ENCODE measurements around the gene VIPR2. TPM values are rescaled to one million over a fixed set of nuclear protein-coding genes. Genes with fewer than 3 reads are reported as not detected.
A peak's percentile ranks its signal among the peaks of the same experiment; 100 is the strongest.
"Not testable (repeated sequence)": the region's sequence is repeated elsewhere in the genome, so short reads cannot be mapped to it uniquely, and the experiment has no call there.

VIPR2 gene
- total RNA-seq, 2 donors from 2014 or later, result 0.46 to 3.0 TPM

- Mint-ChIP-seq H3K4me1 (ENCODE audit: low read depth) (no peaks in the 10 kb centered on the region), H3K27ac (no peak overlapping the region), H3K4me3 (no peak overlapping the region), H3K36me3 (ENCODE audit: insufficient read depth in 2 of 2) (no peaks in the 10 kb centered on the region), H3K9me3 (no peaks in the 10 kb centered on the region), H3K27me3 (ENCODE audit: low read depth) (no peaks in the 10 kb centered on the region)
- DNase-seq, result no peak
- no peak for ATAC-seq (replicated peaks in 1 of 2)
These were observed 53.6 kb downstream of the VIPR2 start for GRCh38 chr7:159091041-159091440.

- H3K36me3 Mint-ChIP-seq (ENCODE audit: insufficient read depth in 2 of 2), result no peaks in the 10 kb centered on the region
- ATAC-seq (replicated peaks in 1 of 2), result no peak
- H3K4me1 Mint-ChIP-seq (ENCODE audit: low read depth), result no peaks in the 10 kb centered on the region
These were observed 56.4 kb downstream of the VIPR2 start for GRCh38 chr7:159088016-159088865.

GRCh38 chr7:159086301-159086925, 58.3 kb downstream of the VIPR2 start:
- ATAC-seq (replicated peaks in 1 of 2) (no peak), DNase-seq (no peak)
- Mint-ChIP-seq H3K27me3 (ENCODE audit: low read depth) (no peaks in the 10 kb centered on the region), H3K27ac (no peak overlapping the region), H3K4me3 (no peak overlapping the region), H3K36me3 (ENCODE audit: insufficient read depth in 2 of 2) (no peaks in the 10 kb centered on the region), H3K4me1 (ENCODE audit: low read depth) (no peaks in the 10 kb centered on the region), H3K9me3 (no peaks in the 10 kb centered on the region)

More at GRCh38 chr7:159088016-159088865, 56.4 kb downstream of the VIPR2 start:
- no peaks in the 10 kb centered on the region for H3K27me3 Mint-ChIP-seq (ENCODE audit: low read depth)
- no peak overlapping the region for H3K27ac Mint-ChIP-seq
- no peaks in the 10 kb centered on the region for H3K9me3 Mint-ChIP-seq
- no peak for DNase-seq
- no peak overlapping the region for H3K4me3 Mint-ChIP-seq

DNA sequence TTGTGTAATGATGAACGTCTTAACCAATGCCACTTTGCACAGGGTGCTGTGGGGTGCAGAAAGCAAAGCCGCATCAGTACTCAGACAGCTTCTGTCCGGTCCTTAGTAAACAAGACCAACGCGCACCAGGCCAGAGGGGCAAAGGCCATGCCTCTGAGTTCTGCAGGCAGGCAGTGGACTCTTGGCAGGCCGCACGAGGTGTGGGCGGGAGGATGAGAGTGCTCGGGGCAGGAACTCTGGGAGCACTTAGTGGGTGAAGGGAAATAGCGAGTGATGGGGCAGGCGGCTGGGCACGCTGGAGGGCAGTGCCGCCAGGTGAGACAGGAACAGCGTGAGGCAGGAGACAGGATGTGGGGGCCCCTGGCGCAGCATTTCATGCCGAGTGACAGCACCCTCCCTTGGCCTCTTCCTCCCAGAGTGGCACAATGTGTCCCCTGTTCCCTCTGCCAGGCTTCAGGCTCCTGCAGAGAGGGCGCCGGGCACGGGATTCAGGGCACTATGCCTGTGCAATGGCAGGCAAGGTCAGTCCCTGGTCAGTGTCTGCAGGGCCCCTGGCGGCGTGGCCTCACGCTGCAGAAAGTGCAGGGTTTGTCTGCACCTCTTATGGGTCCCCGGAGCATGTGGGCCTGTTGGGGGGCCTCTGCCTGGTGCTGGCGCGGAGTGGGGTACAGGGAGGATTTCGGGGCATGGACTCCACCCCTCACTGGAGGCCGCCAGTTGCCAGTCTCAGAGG, 60.4 kb downstream of the VIPR2 start:
- H3K27me3 Mint-ChIP-seq (ENCODE audit: low read depth), result no peaks in the 10 kb centered on the region
- H3K36me3 Mint-ChIP-seq (ENCODE audit: insufficient read depth in 2 of 2), result no peaks in the 10 kb centered on the region
- no peak overlapping the region for H3K27ac Mint-ChIP-seq
- DNase-seq (no peak), ATAC-seq (replicated peaks in 1 of 2) (no peak)
- no peaks in the 10 kb centered on the region for H3K9me3 Mint-ChIP-seq
- no peak overlapping the region for H3K4me3 Mint-ChIP-seq
- H3K4me1 Mint-ChIP-seq (ENCODE audit: low read depth), result no peaks in the 10 kb centered on the region

- H3K36me3 Mint-ChIP-seq (ENCODE audit: insufficient read depth in 2 of 2), result no peaks in the 10 kb centered on the region
- H3K4me1 Mint-ChIP-seq (ENCODE audit: low read depth), result no peaks in the 10 kb centered on the region
- H3K4me3 Mint-ChIP-seq, result no peak overlapping the region
- ATAC-seq (replicated peaks in 1 of 2) (no peak), DNase-seq (no peak)
- H3K9me3 Mint-ChIP-seq, result no peaks in the 10 kb centered on the region
- no peak overlapping the region for H3K27ac Mint-ChIP-seq
- no peaks in the 10 kb centered on the region for H3K27me3 Mint-ChIP-seq (ENCODE audit: low read depth)
These were observed 61.0 kb downstream of the VIPR2 start for GRCh38 chr7:159083698-159084068.

- ATAC-seq (replicated peaks in 1 of 2), result no peak
- DNase-seq, result no peak
- peaks cover 5% of the 10 kb centered on the region for H3K27me3 Mint-ChIP-seq (ENCODE audit: low read depth)
- no peaks in the 10 kb centered on the region for H3K4me1 Mint-ChIP-seq (ENCODE audit: low read depth)
- H3K9me3 Mint-ChIP-seq, result no peaks in the 10 kb centered on the region
- H3K36me3 Mint-ChIP-seq (ENCODE audit: insufficient read depth in 2 of 2), result no peaks in the 10 kb centered on the region
- H3K4me3 Mint-ChIP-seq, result no peak overlapping the region
- H3K27ac Mint-ChIP-seq, result no peak overlapping the region
These were observed 61.5 kb downstream of the VIPR2 start for GRCh38 chr7:159083001-159083697.

- H3K4me3 Mint-ChIP-seq; H3K36me3 Mint-ChIP-seq (ENCODE audit: insufficient read depth in 2 of 2); H3K9me3 Mint-ChIP-seq; DNase-seq; ATAC-seq (replicated peaks in 1 of 2); H3K27ac Mint-ChIP-seq; H3K4me1 Mint-ChIP-seq (ENCODE audit: low read depth): not testable (repeated sequence)
- H3K27me3 Mint-ChIP-seq (ENCODE audit: low read depth), result peaks cover 11% of the 10 kb centered on the region
These were observed 62.6 kb downstream of the VIPR2 start for GRCh38 chr7:159082075-159082474.

- ATAC-seq (replicated peaks in 1 of 2) (no peak), DNase-seq (no peak)
- H3K4me3 Mint-ChIP-seq, result no peak overlapping the region
- no peaks in the 10 kb centered on the region for H3K4me1 Mint-ChIP-seq (ENCODE audit: low read depth)
- H3K27me3 Mint-ChIP-seq (ENCODE audit: low read depth), result peaks cover 11% of the 10 kb centered on the region
- H3K27ac Mint-ChIP-seq, result no peak overlapping the region
- no peaks in the 10 kb centered on the region for H3K9me3 Mint-ChIP-seq
- H3K36me3 Mint-ChIP-seq (ENCODE audit: insufficient read depth in 2 of 2), result no peaks in the 10 kb centered on the region
These were observed 65.8 kb downstream of the VIPR2 start for GRCh38 chr7:159078911-159079270.

GRCh38 chr7:159078193-159078910, 66.3 kb downstream of the VIPR2 start:
- no peak for DNase-seq
- ATAC-seq (replicated peaks in 1 of 2), result no peak
- Mint-ChIP-seq H3K27ac (no peak overlapping the region), H3K9me3 (no peaks in the 10 kb centered on the region), H3K4me3 (no peak overlapping the region), H3K27me3 (ENCODE audit: low read depth) (peaks cover 11% of the 10 kb centered on the region), H3K36me3 (ENCODE audit: insufficient read depth in 2 of 2) (no peaks in the 10 kb centered on the region), H3K4me1 (ENCODE audit: low read depth) (no peaks in the 10 kb centered on the region)

- Mint-ChIP-seq H3K27me3 (ENCODE audit: low read depth) (peaks cover 11% of the 10 kb centered on the region), H3K9me3 (no peaks in the 10 kb centered on the region), H3K4me1 (ENCODE audit: low read depth) (peaks cover 2% of the 10 kb centered on the region), H3K27ac (no peak overlapping the region), H3K36me3 (ENCODE audit: insufficient read depth in 2 of 2) (no peaks in the 10 kb centered on the region), H3K4me3 (no peak overlapping the region)
- ATAC-seq (replicated peaks in 1 of 2) (no peak), DNase-seq (no peak)
These were observed 68.3 kb downstream of the VIPR2 start for GRCh38 chr7:159076333-159076732.

DNA sequence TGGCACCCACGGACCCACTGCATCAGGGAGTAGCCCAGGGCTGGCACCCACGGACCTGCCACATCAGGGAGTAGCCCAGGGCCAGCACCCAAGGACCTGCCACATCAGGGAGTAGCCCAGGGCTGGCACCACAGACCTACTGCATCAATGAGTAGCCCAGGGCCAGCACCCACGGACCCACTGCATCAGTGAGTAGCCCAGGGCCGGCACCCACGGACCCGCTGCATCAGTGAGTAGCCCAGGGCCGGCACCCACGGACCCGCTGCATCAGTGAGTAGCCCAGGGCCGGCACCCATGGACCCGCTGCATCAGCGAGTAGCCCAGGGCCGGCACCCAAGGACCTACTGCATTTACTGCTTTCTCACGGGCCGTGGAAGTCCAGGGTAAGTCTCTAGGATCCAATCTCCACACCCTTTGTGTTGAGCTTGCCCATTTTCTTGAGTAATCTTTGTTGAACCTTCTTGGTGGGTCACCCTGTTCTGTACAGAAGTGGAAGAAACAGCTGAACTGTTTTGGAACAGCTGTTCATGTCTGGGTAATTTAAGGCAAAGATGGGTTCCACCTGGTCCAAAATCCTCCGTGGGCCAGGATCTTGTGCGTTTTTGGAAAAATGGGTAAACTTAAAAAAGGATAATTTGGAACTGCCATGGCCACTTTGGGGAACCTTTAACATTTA, 69.0 kb downstream of the VIPR2 start:
- H3K27ac Mint-ChIP-seq, result no peak overlapping the region
- H3K4me3 Mint-ChIP-seq, result no peak overlapping the region
- H3K4me1 Mint-ChIP-seq (ENCODE audit: low read depth), result peaks cover 9% of the 10 kb centered on the region
- H3K36me3 Mint-ChIP-seq (ENCODE audit: insufficient read depth in 2 of 2), result no peaks in the 10 kb centered on the region
- H3K27me3 Mint-ChIP-seq (ENCODE audit: low read depth), result peaks cover 11% of the 10 kb centered on the region
- ATAC-seq (replicated peaks in 1 of 2), result no peak
- DNase-seq, result no peak
- no peaks in the 10 kb centered on the region for H3K9me3 Mint-ChIP-seq

DNA sequence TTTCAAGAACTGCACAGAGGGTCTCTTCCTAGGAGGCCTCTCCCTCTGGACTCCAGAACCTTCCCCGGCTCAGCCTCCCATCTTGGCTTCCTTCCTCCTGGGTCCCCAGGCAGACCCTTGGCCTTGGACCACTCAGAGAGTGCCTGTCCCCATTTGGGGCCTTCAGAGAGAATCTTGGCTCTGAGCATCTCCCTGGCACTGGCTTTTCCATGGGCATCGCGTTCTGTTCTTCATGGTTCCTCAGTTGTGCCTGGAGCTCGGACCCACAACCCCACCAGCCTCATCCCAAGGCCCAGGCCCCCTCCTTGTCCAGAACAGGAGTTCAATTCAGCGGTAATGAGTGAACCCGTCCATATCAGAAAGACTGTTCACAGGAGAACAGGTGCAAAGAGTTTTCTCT, 73.4 kb downstream of the VIPR2 start:
- H3K9me3 Mint-ChIP-seq, result no peaks in the 10 kb centered on the region
- DNase-seq (no peak), ATAC-seq (replicated peaks in 1 of 2) (no peak)
- no peak overlapping the region for H3K27ac Mint-ChIP-seq
- H3K27me3 Mint-ChIP-seq (ENCODE audit: low read depth), result no peaks in the 10 kb centered on the region
- peak overlapping the region in 1 of 2 donors; percentile 2 for H3K4me3 Mint-ChIP-seq
- H3K4me1 Mint-ChIP-seq (ENCODE audit: low read depth), result peaks cover 25% of the 10 kb centered on the region
- H3K36me3 Mint-ChIP-seq (ENCODE audit: insufficient read depth in 2 of 2), result no peaks in the 10 kb centered on the region

Data from activated T-cell treated with anti-CD3 and anti-CD28 coated beads, Interleukin-2, amount 50 U/mL, for 72 hours (primary cell).